Esophagus muscularis mucosa (tissue), 4 donors: ENCODE measurements around the gene DENND2A.

Experiments used
- EP300 ChIP-seq: sonication (generic); formaldehyde crosslinking; IDR thresholded peaks from one replicate; pipeline ENCODE4 v1.6.1; 2017; ENCODE audit warnings: antibody characterized with exemption
- POLR2A ChIP-seq: fragments of 450-650 bp; IDR thresholded peaks from one replicate; pipeline ENCODE4 v1.6.1; 2017; ENCODE audit warnings: antibody characterized with exemption, moderate library complexity, mild to moderate bottlenecking, low read depth
- POLR2AphosphoS5 ChIP-seq, 2 donors: sonication (generic); formaldehyde crosslinking; IDR thresholded peaks; one replicate each; pipeline ENCODE4 v1.6.1; 2017; ENCODE audit warnings: antibody characterized with exemption in 2 of 2
- TF ChIP-seq, protein P1 (sequence below), 3 experiments: fragments of 200-600 bp in 2 of 3; fragments of 450-650 bp in 1 of 3; sonication (generic) in 2 of 3; IDR thresholded peaks; one replicate each; pipeline ENCODE4 v1.5.1; 2017 to 2019; ENCODE audit warnings: antibody characterized with exemption in 3 of 3, mild to moderate bottlenecking in 2 of 3, moderate library complexity in 1 of 3

DNA sequence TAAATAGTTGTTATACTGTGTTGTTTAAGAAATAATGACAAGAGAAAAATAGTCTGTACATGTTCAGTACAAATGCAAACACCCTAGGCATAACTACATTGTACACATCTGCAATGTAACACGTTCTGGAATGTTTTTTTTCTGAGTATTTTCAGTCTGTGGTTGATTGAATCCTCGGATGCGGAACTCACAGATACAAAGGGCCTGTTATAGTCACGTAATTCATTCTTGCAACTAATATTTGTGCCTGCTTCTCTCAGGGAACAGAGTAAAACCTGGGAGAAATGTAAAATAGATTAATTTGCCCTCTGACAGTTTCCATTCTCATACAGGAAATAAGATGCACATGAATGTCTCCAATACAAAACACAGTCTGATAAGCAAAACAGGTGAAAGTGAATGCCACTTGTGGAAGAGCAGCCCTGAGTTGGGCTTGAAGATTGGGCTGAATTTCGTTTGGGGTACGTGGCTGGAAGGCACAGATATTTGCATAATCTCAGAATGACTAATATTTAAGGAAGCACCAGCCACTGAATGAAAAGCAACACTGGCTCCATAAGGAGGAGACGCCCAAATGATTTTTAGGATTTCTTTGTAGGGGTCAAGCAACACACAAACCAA is 19.1 kb downstream of the DENND2A start:
- TF ChIP-seq, protein P1, sequence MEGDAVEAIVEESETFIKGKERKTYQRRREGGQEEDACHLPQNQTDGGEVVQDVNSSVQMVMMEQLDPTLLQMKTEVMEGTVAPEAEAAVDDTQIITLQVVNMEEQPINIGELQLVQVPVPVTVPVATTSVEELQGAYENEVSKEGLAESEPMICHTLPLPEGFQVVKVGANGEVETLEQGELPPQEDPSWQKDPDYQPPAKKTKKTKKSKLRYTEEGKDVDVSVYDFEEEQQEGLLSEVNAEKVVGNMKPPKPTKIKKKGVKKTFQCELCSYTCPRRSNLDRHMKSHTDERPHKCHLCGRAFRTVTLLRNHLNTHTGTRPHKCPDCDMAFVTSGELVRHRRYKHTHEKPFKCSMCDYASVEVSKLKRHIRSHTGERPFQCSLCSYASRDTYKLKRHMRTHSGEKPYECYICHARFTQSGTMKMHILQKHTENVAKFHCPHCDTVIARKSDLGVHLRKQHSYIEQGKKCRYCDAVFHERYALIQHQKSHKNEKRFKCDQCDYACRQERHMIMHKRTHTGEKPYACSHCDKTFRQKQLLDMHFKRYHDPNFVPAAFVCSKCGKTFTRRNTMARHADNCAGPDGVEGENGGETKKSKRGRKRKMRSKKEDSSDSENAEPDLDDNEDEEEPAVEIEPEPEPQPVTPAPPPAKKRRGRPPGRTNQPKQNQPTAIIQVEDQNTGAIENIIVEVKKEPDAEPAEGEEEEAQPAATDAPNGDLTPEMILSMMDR (IDR thresholded peaks at IDR 0.05): no peak
- TF ChIP-seq POLR2A (no peak), POLR2AphosphoS5 (IDR thresholded peaks at IDR 0.05) (no peak), EP300 (no peak)
